GM23338 (cell line): ENCODE results near the gene MORC1.

Source experiments
- EZH2 ChIP-seq: fragments of 200-600 bp; sonication (generic); IDR thresholded peaks from one replicate; pipeline ENCODE4 v1.8.0; 2017; ENCODE audit warnings: antibody characterized with exemption, mild to moderate bottlenecking, low read depth; ENCODE audit not compliant: unreplicated experiment
- NANOG ChIP-seq: IDR thresholded peaks from 2 replicates; pipeline ENCODE4 v1.6.1; 2016; ENCODE audit warnings: antibody characterized with exemption, borderline replicate concordance
- POLR2AphosphoS5 ChIP-seq: IDR thresholded peaks from 2 replicates; pipeline ENCODE4 v1.6.1; 2016; ENCODE audit warnings: antibody characterized with exemption, low read depth
- TF ChIP-seq, protein P1 (sequence below), 2 experiments: fragments of 200-600 bp in 1 of 2; sonication (generic) in 1 of 2; conservative IDR thresholded peaks; 2 replicates each; pipeline versions ENCODE4 v1.5.1 to v1.6.1; 2016 to 2017; ENCODE audit warnings: antibody characterized with exemption in 2 of 2, low read depth in 2 of 2, mild to moderate bottlenecking in 2 of 2, moderate library complexity in 1 of 2
- TF ChIP-seq, protein P2 (sequence below): IDR thresholded peaks from one replicate; pipeline ENCODE4 v1.6.1; 2018; ENCODE audit warnings: antibody characterized with exemption; ENCODE audit not compliant: unreplicated experiment

DNA sequence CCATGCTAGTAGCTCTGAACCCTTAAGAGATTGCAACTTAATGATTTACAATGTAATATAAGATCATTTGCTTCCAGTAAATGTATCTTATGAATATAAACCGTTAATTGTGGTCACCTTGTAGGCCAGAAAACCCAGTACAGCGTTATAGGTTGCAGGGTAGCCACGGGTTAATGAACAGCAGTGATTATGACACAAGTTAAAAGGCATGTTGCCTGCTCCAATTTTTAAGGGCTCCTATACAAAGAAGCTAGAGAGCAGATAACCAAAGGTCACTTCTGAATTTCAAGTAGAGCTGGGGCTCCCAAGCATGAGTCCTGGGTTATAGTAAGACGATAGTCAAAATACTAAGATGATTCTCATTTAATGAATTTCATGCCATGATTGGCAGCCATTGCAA lies 177.8 kb downstream of the MORC1 start:
- TF ChIP-seq EZH2, result no peak
- TF ChIP-seq, protein P1, sequence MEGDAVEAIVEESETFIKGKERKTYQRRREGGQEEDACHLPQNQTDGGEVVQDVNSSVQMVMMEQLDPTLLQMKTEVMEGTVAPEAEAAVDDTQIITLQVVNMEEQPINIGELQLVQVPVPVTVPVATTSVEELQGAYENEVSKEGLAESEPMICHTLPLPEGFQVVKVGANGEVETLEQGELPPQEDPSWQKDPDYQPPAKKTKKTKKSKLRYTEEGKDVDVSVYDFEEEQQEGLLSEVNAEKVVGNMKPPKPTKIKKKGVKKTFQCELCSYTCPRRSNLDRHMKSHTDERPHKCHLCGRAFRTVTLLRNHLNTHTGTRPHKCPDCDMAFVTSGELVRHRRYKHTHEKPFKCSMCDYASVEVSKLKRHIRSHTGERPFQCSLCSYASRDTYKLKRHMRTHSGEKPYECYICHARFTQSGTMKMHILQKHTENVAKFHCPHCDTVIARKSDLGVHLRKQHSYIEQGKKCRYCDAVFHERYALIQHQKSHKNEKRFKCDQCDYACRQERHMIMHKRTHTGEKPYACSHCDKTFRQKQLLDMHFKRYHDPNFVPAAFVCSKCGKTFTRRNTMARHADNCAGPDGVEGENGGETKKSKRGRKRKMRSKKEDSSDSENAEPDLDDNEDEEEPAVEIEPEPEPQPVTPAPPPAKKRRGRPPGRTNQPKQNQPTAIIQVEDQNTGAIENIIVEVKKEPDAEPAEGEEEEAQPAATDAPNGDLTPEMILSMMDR (conservative IDR thresholded peaks at IDR 0.05; ENCODE audit: low read depth in 2 of 2), result no peak
- no peak for TF ChIP-seq POLR2AphosphoS5
- TF ChIP-seq, protein P2, sequence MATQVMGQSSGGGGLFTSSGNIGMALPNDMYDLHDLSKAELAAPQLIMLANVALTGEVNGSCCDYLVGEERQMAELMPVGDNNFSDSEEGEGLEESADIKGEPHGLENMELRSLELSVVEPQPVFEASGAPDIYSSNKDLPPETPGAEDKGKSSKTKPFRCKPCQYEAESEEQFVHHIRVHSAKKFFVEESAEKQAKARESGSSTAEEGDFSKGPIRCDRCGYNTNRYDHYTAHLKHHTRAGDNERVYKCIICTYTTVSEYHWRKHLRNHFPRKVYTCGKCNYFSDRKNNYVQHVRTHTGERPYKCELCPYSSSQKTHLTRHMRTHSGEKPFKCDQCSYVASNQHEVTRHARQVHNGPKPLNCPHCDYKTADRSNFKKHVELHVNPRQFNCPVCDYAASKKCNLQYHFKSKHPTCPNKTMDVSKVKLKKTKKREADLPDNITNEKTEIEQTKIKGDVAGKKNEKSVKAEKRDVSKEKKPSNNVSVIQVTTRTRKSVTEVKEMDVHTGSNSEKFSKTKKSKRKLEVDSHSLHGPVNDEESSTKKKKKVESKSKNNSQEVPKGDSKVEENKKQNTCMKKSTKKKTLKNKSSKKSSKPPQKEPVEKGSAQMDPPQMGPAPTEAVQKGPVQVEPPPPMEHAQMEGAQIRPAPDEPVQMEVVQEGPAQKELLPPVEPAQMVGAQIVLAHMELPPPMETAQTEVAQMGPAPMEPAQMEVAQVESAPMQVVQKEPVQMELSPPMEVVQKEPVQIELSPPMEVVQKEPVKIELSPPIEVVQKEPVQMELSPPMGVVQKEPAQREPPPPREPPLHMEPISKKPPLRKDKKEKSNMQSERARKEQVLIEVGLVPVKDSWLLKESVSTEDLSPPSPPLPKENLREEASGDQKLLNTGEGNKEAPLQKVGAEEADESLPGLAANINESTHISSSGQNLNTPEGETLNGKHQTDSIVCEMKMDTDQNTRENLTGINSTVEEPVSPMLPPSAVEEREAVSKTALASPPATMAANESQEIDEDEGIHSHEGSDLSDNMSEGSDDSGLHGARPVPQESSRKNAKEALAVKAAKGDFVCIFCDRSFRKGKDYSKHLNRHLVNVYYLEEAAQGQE, result no peak
- TF ChIP-seq NANOG, result no peak
